Mesendoderm (in vitro differentiated cells): ENCODE results near the gene PRDM16.

ENCODE experiments used
- DNase-seq: peaks from one replicate; pipeline ENCODE4 v3.0.0; 2013
- H2AK5ac ChIP-seq: 2 replicates; pipeline ENCODE4 v1.6.1; 2013; ENCODE audit warnings: low read length, inconsistent platforms
- H2BK120ac ChIP-seq: 2 replicates; pipeline ENCODE4 v1.6.1; 2013; ENCODE audit warnings: low read depth, mild to moderate bottlenecking, low read length, moderate library complexity, mixed read lengths
- H2BK15ac ChIP-seq: replicated peaks from 2 replicates; pipeline ENCODE4 v1.6.1; 2013; ENCODE audit warnings: low read depth, mild to moderate bottlenecking, moderate library complexity
- H2BK5ac ChIP-seq: 2 replicates; pipeline ENCODE4 v1.6.1; 2013; ENCODE audit warnings: low read length, inconsistent platforms
- H3K18ac ChIP-seq: 2 replicates; pipeline ENCODE4 v1.6.1; 2013; ENCODE audit warnings: mild to moderate bottlenecking, low read length, mixed read lengths
- H3K23ac ChIP-seq: one replicate; pipeline ENCODE4 v1.6.1; 2013; ENCODE audit warnings: low read length
- H3K27ac ChIP-seq: 2 replicates; pipeline ENCODE4 v1.5.1; 2013; ENCODE audit warnings: low read depth, mild to moderate bottlenecking, inconsistent platforms, low read length, moderate library complexity
- H3K27me3 ChIP-seq: 2 replicates; pipeline ENCODE4 v1.6.1; 2013; ENCODE audit warnings: low read length, control low read depth, mild to moderate bottlenecking, inconsistent platforms; ENCODE audit not compliant: insufficient read depth, poor library complexity
- H3K36me3 ChIP-seq: 2 replicates; pipeline ENCODE4 v1.6.1; 2013; ENCODE audit warnings: low read length, inconsistent platforms; ENCODE audit not compliant: control insufficient read depth, insufficient read depth
- H3K4ac ChIP-seq: one replicate; pipeline ENCODE4 v1.6.1; 2013; ENCODE audit warnings: low read depth, mild to moderate bottlenecking, low read length, moderate library complexity
- H3K4me1 ChIP-seq: 2 replicates; pipeline ENCODE4 v1.6.1; 2013; ENCODE audit warnings: low read depth, low read length, inconsistent platforms; ENCODE audit not compliant: control insufficient read depth
- H3K4me2 ChIP-seq: 2 replicates; pipeline ENCODE4 v1.6.1; 2013; ENCODE audit warnings: low read length
- H3K4me3 ChIP-seq: 2 replicates; pipeline ENCODE4 v1.5.1; 2013; ENCODE audit warnings: mild to moderate bottlenecking, low read length
- H3K56ac ChIP-seq: one replicate; pipeline ENCODE4 v1.6.1; 2013; ENCODE audit warnings: low read length
- H3K79me1 ChIP-seq: 2 replicates; pipeline ENCODE4 v1.6.1; 2013; ENCODE audit warnings: low read length, inconsistent platforms
- H3K79me2 ChIP-seq: 2 replicates; pipeline ENCODE4 v1.6.1; 2013; ENCODE audit warnings: mild to moderate bottlenecking, low read length; ENCODE audit not compliant: control insufficient read depth, insufficient read depth
- H3K9ac ChIP-seq: 2 replicates; pipeline ENCODE4 v1.6.1; 2013; ENCODE audit warnings: low read length, inconsistent platforms
- H4K5ac ChIP-seq: one replicate; pipeline ENCODE4 v1.6.1; 2013; ENCODE audit warnings: low read length
- H4K8ac ChIP-seq: one replicate; pipeline ENCODE4 v1.6.1; 2013; ENCODE audit warnings: low read depth, mild to moderate bottlenecking, control low read depth, low read length, moderate library complexity
- WGBS: extraction: QIAGEN DNeasy Blood & Tissue Kit; methylation state at CpG from one replicate; pipeline ENCODE4 v1.1.7; 2013; ENCODE audit warnings: low lambda C conversion rate, missing lambda C conversion rate; ENCODE audit not compliant: insufficient coverage; ENCODE audit errors: extremely low coverage; 5-methylcytosine and 5-hydroxymethylcytosine counted together

PRDM16 gene

DNA sequence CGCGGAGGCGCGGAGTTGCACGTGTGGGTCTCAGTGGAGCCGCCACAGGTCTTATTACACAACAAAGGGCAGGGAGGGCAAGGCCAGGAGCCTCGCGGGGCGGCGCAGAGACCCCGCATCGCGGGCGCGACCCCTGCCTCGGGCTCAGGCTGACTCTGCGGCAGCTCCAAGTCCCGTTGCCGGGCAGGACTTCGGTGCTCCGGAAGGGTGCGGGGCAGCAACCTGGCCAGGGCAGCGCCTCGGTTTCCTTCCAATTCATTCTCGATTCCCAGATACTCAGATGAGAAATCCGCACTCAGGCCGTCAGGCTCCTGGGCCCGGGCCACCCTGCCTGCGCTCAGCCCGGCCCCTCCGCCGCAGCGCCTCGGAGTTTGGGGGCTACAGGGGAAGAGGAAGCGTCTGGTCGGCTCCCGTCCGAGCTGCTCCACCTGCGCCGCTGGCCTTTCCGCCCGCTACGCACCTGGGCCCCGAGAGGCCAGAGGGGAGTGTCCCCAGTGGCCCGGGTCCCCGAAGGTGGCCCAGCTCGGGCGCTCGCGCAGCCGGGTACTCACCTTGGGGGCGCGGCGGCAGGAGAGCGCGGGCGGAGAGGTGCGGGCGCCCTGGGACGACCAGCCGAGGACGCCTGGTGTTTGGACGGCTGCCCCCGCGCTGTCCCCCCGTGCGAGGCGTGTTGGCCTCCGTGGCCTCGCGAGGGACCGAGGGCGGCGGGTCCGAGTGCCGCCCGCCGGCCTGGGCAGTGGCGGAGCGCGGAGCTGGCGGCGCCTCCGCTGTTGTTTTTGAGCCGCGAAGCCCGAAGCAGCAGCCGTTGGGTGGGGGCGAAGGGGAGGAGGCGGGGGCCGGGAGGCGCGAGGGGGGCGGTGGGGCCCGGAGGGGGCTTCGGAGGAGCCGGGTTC is 1.1 kb upstream of the PRDM16 start:
- no peak overlapping the region for H3K27ac ChIP-seq
- no peak overlapping the region for H2BK120ac ChIP-seq
- H3K79me1 ChIP-seq: no peaks in the 10 kb centered on the region
- H4K8ac ChIP-seq: no peak overlapping the region
- H3K27me3 ChIP-seq: peaks cover 82% of the 10 kb centered on the region
- no peak overlapping the region for H2BK5ac ChIP-seq
- no peak overlapping the region for H2AK5ac ChIP-seq
- WGBS: no CpG with 5 or more reads among the region's 97 CpGs
- no peak overlapping the region for H3K9ac ChIP-seq
- no peak overlapping the region for H3K56ac ChIP-seq
- H3K4ac ChIP-seq: no peak overlapping the region
- no peak overlapping the region for H3K18ac ChIP-seq
- no peaks in the 10 kb centered on the region for H3K79me2 ChIP-seq
- no peaks in the 10 kb centered on the region for H3K36me3 ChIP-seq
- no peak for DNase-seq
- no peak overlapping the region for H2BK15ac ChIP-seq
- no peak overlapping the region for H3K23ac ChIP-seq
- no peaks in the 10 kb centered on the region for H3K4me1 ChIP-seq
- H4K5ac ChIP-seq: no peak overlapping the region
- H3K4me2 ChIP-seq: no peak overlapping the region
- no peak overlapping the region for H3K4me3 ChIP-seq

DNA sequence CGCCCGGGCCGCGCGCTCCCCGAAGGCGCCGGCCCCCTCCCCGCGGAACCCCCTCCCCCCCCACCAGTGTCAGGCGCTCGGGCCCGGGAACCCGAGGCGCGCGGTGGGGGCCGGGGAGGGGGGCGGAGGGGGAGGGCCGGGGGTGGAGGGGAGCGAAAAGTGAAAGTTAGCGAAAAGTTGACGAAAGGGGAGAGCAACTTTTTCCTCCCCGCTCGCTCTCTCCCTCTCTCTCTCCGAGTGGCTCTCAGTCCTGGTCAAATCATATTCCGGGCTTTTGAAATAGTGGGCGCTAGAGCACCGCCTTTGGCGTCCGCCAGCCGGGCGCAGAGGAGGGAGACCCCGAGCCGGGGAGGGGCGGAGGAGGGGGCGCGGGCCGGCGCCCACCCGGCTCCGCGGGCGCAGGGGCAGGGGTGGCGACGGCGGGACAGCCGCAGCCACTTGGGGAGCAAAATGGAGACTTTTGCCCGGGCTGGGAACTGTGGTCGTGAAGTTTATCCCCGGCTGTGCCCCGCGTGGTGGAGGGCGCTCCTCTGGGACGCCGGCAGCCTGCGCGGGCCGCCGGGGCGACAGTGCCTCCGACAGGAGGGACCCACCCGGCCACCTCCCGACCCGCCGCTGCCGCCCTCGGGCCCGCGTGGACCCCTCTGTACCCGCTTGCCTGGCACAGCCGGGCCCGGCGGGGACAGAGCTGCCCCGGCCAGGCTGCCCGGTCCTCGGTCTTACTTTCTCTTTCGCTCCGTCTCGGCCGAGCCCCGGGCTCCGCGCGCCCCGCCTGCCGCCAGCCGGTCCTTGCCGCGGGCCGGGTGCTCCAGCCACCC is 697 bp downstream of the PRDM16 start:
- Histone ChIP-seq H3K79me1 (no peaks in the 10 kb centered on the region), H3K27me3 (peaks cover 81% of the 10 kb centered on the region), H4K8ac (no peak overlapping the region), H3K4ac (no peak overlapping the region), H2AK5ac (no peak overlapping the region), H2BK15ac (no peak overlapping the region), H3K4me1 (no peaks in the 10 kb centered on the region), H2BK5ac (no peak overlapping the region), H3K9ac (no peak overlapping the region), H3K4me3 (no peak overlapping the region), H3K36me3 (no peaks in the 10 kb centered on the region), H4K5ac (no peak overlapping the region), H3K56ac (no peak overlapping the region), H3K18ac (no peak overlapping the region), H3K27ac (no peak overlapping the region), H3K23ac (no peak overlapping the region), H3K4me2 (peak overlapping the region; percentile 34), H2BK120ac (no peak overlapping the region), H3K79me2 (no peaks in the 10 kb centered on the region)
- peak; percentile 67 for DNase-seq
- WGBS: no CpG with 5 or more reads among the region's 91 CpGs

DNA sequence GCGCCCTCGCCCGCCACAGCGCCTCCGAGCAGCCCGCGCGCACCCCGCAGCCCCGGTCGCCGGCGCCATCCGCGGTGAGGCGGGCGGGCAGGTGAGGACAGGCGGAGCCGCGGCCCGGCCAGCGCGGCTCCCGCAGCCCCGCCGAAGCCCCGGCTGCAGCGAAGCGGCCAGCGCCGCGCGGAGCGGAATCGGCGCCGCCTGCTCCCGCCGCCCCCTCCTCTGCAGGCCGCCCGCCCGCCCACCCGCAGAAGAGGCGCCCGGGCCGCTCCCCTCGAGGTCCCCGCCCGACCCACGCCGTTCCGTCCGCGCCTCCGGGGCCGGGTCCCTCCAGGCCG is 1.3 kb downstream of the PRDM16 start:
- WGBS: no CpG with 5 or more reads among the region's 57 CpGs
- no peak overlapping the region for H2BK5ac ChIP-seq
- no peak overlapping the region for H3K9ac ChIP-seq
- no peaks in the 10 kb centered on the region for H3K79me1 ChIP-seq
- H2BK15ac ChIP-seq: no peak overlapping the region
- no peak for DNase-seq
- no peak overlapping the region for H4K8ac ChIP-seq
- no peak overlapping the region for H3K4ac ChIP-seq
- H2AK5ac ChIP-seq: no peak overlapping the region
- no peak overlapping the region for H3K56ac ChIP-seq
- peaks cover 76% of the 10 kb centered on the region for H3K27me3 ChIP-seq
- no peak overlapping the region for H3K18ac ChIP-seq
- no peak overlapping the region for H4K5ac ChIP-seq
- H3K79me2 ChIP-seq: no peaks in the 10 kb centered on the region
- no peak overlapping the region for H3K23ac ChIP-seq
- H3K36me3 ChIP-seq: no peaks in the 10 kb centered on the region
- H2BK120ac ChIP-seq: no peak overlapping the region
- no peak overlapping the region for H3K4me3 ChIP-seq
- H3K27ac ChIP-seq: no peak overlapping the region
- no peaks in the 10 kb centered on the region for H3K4me1 ChIP-seq
- no peak overlapping the region for H3K4me2 ChIP-seq

DNA sequence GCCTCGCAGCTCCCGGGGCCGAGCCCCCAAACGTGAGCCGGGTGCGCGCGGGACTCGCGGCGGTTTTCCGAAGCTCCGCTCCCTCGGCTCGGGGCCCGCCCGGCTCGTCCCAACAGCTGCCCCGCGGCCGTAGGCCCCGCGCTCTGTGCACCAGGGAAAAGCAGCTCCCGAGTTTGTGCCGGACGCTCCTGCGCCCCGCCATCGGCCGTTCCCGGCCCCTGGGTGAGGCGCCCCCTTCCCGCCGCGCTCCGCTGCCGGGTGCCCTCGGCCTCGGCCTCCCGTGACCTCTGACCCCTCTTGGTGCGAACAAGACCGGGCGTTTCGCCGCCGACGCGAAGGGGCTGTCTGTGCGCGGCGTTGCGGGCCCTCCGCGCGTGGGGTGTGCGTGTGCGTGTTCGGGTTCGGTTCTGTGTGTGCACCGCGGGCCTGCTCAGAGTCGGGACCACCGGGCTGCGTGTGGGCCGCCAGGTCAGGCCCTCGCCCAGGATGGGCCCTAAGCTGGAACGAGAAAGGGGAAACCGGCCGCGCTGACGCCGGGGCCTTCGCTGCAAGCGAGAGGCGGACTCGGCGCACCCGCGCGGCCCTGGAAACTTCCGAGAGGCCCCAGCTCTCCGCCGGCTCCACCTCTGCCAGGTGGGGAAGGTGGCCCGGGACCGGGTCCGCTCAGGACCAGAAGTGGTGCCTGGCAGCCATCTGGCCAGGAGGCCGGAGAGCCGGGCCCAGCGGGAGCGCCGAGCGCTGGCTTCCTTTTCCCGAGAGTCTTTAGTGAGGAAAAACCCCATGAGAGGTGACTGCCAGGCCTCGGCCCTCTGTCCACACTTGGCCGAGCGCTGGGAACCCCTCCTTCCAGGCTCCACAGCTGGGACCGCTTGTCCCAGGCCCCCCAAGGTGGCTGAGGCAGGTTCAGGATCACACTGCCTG is 1.9 kb downstream of the PRDM16 start:
- Histone ChIP-seq H3K56ac (no peak overlapping the region), H3K27me3 (peaks cover 70% of the 10 kb centered on the region), H2BK5ac (no peak overlapping the region), H3K18ac (no peak overlapping the region), H3K4me3 (no peak overlapping the region), H4K5ac (no peak overlapping the region), H3K36me3 (no peaks in the 10 kb centered on the region), H4K8ac (no peak overlapping the region), H2AK5ac (no peak overlapping the region), H2BK15ac (no peak overlapping the region), H3K9ac (no peak overlapping the region), H3K79me1 (no peaks in the 10 kb centered on the region), H3K4me1 (no peaks in the 10 kb centered on the region), H3K4ac (no peak overlapping the region), H2BK120ac (no peak overlapping the region), H3K27ac (no peak overlapping the region), H3K23ac (no peak overlapping the region), H3K4me2 (peak overlapping the region; percentile 29), H3K79me2 (no peaks in the 10 kb centered on the region)
- DNase-seq: no peak
- no CpG with 5 or more reads among the region's 97 CpGs for WGBS

DNA sequence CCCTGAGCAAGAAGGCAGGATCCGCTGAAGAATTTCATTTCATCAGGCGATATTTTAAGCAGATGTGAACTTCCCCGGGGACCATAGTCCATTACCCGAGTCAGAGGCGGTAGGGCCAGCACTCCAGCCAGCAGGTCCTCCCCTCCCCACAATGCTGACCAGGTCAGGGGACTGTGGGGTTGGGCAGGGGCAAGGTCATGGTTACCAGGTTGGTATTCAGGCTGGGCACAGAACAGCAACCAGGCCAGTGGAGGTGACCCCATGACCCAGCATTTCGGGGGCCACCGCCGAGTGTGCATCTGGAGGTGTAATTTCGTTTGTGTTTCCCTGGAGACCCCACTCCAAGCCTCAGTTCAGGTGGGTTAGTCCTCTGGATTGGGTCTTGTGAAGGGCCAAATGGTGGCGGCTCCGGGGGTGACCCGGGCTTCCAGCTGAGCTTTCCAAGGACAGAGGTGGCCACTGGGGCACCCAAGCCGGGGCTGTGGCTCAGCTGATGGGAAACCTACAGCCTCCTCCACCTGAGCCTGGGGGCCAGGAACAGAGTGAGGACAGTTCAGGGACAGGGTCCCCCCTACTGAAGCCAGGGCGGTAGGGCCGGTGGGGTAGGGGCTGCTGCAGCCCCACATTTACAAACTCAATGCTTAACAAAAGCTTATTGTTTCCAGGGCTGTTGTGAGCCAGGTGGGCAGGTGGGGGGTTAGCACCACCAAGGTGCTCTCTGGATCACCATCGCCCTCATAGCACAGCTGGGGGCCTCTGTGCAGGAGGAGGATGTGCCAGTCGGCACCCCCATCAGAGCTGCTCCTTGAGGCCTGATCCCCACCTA is 2.8 kb downstream of the PRDM16 start:
- Histone ChIP-seq H3K36me3 (no peaks in the 10 kb centered on the region), H2BK15ac (no peak overlapping the region), H3K27me3 (peaks cover 64% of the 10 kb centered on the region), H3K4ac (no peak overlapping the region), H3K4me1 (no peaks in the 10 kb centered on the region), H4K8ac (no peak overlapping the region), H3K4me3 (no peak overlapping the region), H2AK5ac (no peak overlapping the region), H3K79me2 (no peaks in the 10 kb centered on the region), H2BK120ac (no peak overlapping the region), H3K23ac (no peak overlapping the region), H3K79me1 (no peaks in the 10 kb centered on the region), H3K27ac (no peak overlapping the region), H3K56ac (no peak overlapping the region), H3K18ac (no peak overlapping the region), H4K5ac (no peak overlapping the region), H3K4me2 (no peak overlapping the region), H2BK5ac (no peak overlapping the region), H3K9ac (no peak overlapping the region)
- no CpG with 5 or more reads among the region's 17 CpGs for WGBS
- no peak for DNase-seq
